K562 (cell line): ENCODE results near the gene ZNF768. TPM values are rescaled to one million over a fixed set of nuclear protein-coding genes. Genes with fewer than 3 reads are reported as not detected.

Experiments used
- BCL6 ChIP-seq: fragments of 250-450 bp; sonication (Bioruptor Pico); IDR thresholded peaks from 2 replicates; pipeline ENCODE4 v1.4.0; 2020
- BRD4 ChIP-seq: fragments of 200-600 bp; sonication (generic); IDR thresholded peaks from 2 replicates; pipeline ENCODE4 v1.6.1; 2017; ENCODE audit warnings: inconsistent platforms
- FOXJ3 ChIP-seq: sonication (generic); formaldehyde crosslinking; IDR thresholded peaks from 2 replicates; pipeline ENCODE4 v1.4.0; 2020; ENCODE audit warnings: mild to moderate bottlenecking, missing genetic modification reagents
- GABPB2 ChIP-seq: fragments of 250-450 bp; sonication (Bioruptor Pico); conservative IDR thresholded peaks from 2 replicates; pipeline ENCODE4 v1.5.1; 2021; ENCODE audit warnings: mild to moderate bottlenecking
- MAZ ChIP-seq, 2 experiments: fragments of 450-650 bp in 1 of 2; sonication (generic) in 1 of 2; formaldehyde crosslinking; IDR thresholded peaks in 1 of 2; conservative IDR thresholded peaks in 1 of 2; 2 replicates each; pipeline versions ENCODE4 v1.4.0 to v1.5.0; 2020; ENCODE audit warnings: mild to moderate bottlenecking in 1 of 2, missing genetic modification reagents in 1 of 2
- MTA2 ChIP-seq: fragments of 450-650 bp; IDR thresholded peaks from 2 replicates; pipeline ENCODE4 v1.6.1; 2016; ENCODE audit warnings: low read depth
- MYBL2 ChIP-seq, 2 experiments: fragments of 450-650 bp in 1 of 2; sonication (generic) in 1 of 2; formaldehyde crosslinking in 1 of 2; IDR thresholded peaks; 2 replicates each; pipeline versions ENCODE4 v1.6.1 to v1.8.1; 2017 to 2022; ENCODE audit warnings: borderline replicate concordance in 1 of 2, inconsistent platforms in 1 of 2, low read depth in 1 of 2, mild to moderate bottlenecking in 1 of 2, missing genetic modification reagents in 1 of 2, moderate library complexity in 1 of 2
- TAF7 ChIP-seq: fragments of 450-650 bp; IDR thresholded peaks from 2 replicates; pipeline ENCODE4 v1.6.1; 2016; ENCODE audit warnings: missing genetic modification characterization, missing compliant biosample characterization
- TSHZ1 ChIP-seq: fragments of 250-450 bp; sonication (Bioruptor Pico); IDR thresholded peaks from 2 replicates; pipeline ENCODE4 v1.4.0; 2020; ENCODE audit warnings: mild to moderate bottlenecking, moderate library complexity
- ZFP1 ChIP-seq: fragments of 450-650 bp; formaldehyde crosslinking; IDR thresholded peaks from 2 replicates; pipeline ENCODE4 v1.4.0; 2020; ENCODE audit warnings: mild to moderate bottlenecking, mixed read lengths
- ZNF592 ChIP-seq: fragments of 450-650 bp; IDR thresholded peaks from 2 replicates; pipeline ENCODE4 v1.6.1; 2017; ENCODE audit warnings: antibody characterized with exemption, mild to moderate bottlenecking
- polyA plus RNA-seq, 8 experiments: library from polyadenylated mRNA; depleted of rRNA in 4 of 8; stranded (reverse) in 5 of 8; unstranded in 3 of 8; fragments of >200 nt; fragmentation: Nextera tagmentation in 2 of 8; fragmentation: Illumina TruSeq in 1 of 8; extraction: Ambion mirVana in 2 of 8; extraction: Trizol in 1 of 8; gene quantifications; 2 replicates each; pipeline versions ENCODE4 v1.2.1 to v1.2.3, GENCODE V29; 2011 to 2014; ENCODE audit warnings: inconsistent platforms in 1 of 8, missing spikeins in 1 of 8
- total RNA-seq, 7 experiments: library from RNA; depleted of rRNA in 6 of 7; stranded (reverse); fragments of >200 nt in 6 of 7; fragmentation: Illumina TruSeq in 2 of 7; extraction: Trizol in 2 of 7; gene quantifications; 2 replicates each; pipeline versions ENCODE4 v1.2.1 to v1.2.3, GENCODE V29; 2011 to 2021; ENCODE audit warnings: low replicate concordance in 1 of 7
- TF ChIP-seq, protein P1 (sequence below), 2 experiments: fragments of 200-800 bp in 1 of 2; sonication (Bioruptor generic) in 1 of 2; sonication (generic) in 1 of 2; formaldehyde crosslinking in 1 of 2; IDR thresholded peaks in 1 of 2; conservative IDR thresholded peaks in 1 of 2; 2 replicates each; pipeline versions ENCODE4 v1.5.0 to v1.6.1; 2016 to 2020; ENCODE audit warnings: missing compliant biosample characterization in 1 of 2, missing genetic modification characterization in 1 of 2, missing genetic modification reagents in 1 of 2
- TF ChIP-seq, protein P2 (sequence below): fragments of 250-450 bp; sonication (Bioruptor Pico); IDR thresholded peaks from 2 replicates; pipeline ENCODE4 v1.5.1; 2021; ENCODE audit warnings: mild to moderate bottlenecking

Gene ZNF768
- total and polyA plus RNA-seq, 9 of the 15 experiments (the other 6 are each of a cell fraction or from before 2014, with no cell fraction given) = 0.13 to 50.7 (median 26.9) TPM

DNA sequence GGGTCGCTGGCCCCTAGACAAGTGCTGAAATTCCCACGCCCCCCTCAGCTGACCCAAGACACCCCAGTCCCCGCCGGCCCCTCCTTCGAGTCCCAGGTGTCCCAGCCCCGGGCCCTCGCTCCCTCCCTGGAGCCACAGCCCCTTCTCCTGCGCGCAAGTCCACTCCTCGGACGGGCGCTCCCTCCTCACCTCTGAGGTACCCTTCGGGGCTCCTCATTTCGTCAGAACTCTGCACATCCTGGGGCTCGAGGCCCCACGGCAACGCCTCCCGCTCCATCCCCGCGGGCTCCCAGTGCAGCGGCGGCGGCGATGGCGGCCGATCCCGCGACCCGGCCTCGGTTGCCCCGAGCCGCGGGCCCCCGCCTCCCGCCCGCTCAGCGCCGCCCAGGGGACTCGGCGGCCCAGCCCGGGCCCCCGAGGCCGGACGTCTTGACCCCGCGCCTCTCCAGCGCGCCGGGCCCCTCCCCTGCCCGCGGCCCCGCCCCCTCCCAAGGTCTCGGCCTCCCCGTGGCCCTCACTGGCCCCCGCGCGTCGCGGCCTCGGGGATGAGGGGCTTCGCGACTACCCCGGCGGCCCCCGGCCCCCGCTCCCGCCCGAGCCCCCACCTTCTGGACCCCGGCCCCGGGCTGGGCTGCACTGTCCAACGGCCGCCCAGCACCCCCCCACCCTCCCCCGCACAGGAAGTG is at the start of gene ZNF768 (continued):
- TF ChIP-seq ZNF592 = no peak
- TF ChIP-seq, protein P1, sequence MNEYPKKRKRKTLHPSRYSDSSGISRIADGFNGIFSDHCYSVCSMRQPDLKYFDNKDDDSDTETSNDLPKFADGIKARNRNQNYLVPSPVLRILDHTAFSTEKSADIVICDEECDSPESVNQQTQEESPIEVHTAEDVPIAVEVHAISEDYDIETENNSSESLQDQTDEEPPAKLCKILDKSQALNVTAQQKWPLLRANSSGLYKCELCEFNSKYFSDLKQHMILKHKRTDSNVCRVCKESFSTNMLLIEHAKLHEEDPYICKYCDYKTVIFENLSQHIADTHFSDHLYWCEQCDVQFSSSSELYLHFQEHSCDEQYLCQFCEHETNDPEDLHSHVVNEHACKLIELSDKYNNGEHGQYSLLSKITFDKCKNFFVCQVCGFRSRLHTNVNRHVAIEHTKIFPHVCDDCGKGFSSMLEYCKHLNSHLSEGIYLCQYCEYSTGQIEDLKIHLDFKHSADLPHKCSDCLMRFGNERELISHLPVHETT (CRISPR knock-in tag; conservative IDR thresholded peaks at IDR 0.05 in 1 of 2, IDR thresholded peaks at IDR 0.05 in 1 of 2) = no peak
- TF ChIP-seq BCL6 (CRISPR knock-in tag) = no peak
- TF ChIP-seq GABPB2 (CRISPR knock-in tag) = no peak
- TF ChIP-seq ZFP1 (CRISPR knock-in tag) = no peak
- TF ChIP-seq MTA2 = no peak
- no peak for TF ChIP-seq TSHZ1 (CRISPR knock-in tag)
- TF ChIP-seq, protein P2, sequence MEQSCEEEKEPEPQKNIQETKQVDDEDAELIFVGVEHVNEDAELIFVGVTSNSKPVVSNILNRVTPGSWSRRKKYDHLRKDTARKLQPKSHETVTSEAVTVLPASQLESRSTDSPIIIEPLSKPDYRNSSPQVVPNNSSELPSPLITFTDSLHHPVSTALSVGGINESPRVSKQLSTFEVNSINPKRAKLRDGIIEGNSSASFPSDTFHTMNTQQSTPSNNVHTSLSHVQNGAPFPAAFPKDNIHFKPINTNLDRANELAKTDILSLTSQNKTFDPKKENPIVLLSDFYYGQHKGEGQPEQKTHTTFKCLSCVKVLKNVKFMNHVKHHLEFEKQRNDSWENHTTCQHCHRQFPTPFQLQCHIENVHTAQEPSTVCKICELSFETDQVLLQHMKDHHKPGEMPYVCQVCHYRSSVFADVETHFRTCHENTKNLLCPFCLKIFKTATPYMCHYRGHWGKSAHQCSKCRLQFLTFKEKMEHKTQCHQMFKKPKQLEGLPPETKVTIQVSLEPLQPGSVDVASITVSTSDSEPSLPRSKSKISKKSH (CRISPR knock-in tag) = no peak
- TF ChIP-seq MAZ (CRISPR knock-in tag; conservative IDR thresholded peaks at IDR 0.05 in 1 of 2, IDR thresholded peaks at IDR 0.05 in 1 of 2) = peak in 1 of 2 experiments; percentile 41; a peak in 2 of 4 replicates
- TF ChIP-seq FOXJ3 (CRISPR knock-in tag) = no peak
- no peak for TF ChIP-seq TAF7 (tag)
- no peak for TF ChIP-seq MYBL2 (IDR thresholded peaks at IDR 0.05; ENCODE audit: low read depth)
- TF ChIP-seq MYBL2 (CRISPR knock-in tag; IDR thresholded peaks at IDR 0.05; ENCODE audit: borderline replicate concordance) = no peak
- no peak for TF ChIP-seq BRD4
